Fibroblast of lung (primary cell): ENCODE data around the gene ZBED3.

Experiments used
- CTCF ChIP-seq, 2 donors: IDR thresholded peaks in 1 of 2; conservative IDR thresholded peaks in 1 of 2; 1 replicate in 1 of 2; 2 replicates in 1 of 2; pipeline ENCODE4 v1.5.1; 2011 to 2012; ENCODE audit warnings: low read length in 2 of 2, control low read depth in 1 of 2, inconsistent platforms in 1 of 2, low read depth in 1 of 2, mild to moderate bottlenecking in 1 of 2
- EZH2 ChIP-seq: IDR thresholded peaks from 2 replicates; pipeline ENCODE4 v1.5.1; 2012; ENCODE audit warnings: low read length, control low read depth, mild to moderate bottlenecking; ENCODE audit errors: missing control alignments

DNA sequence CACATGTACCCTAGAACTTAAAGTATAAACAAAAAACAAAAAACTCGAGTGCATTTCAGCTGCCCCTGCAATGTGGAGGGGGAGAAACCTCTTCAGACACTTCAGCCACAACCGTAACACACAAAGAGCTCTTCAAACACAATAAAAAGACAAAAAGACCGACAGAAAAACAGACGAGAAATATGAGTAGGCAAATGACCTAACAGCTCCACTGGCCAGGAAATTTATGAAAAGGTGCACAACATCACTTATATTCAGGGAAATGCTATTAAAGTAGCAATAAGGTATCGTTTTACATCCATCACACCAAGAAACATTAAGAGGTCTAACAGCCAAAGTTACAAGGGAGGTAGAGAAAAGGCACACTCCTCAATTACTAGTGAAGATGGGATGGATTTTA is 6.2 kb downstream of the ZBED3 start:
- no peak for TF ChIP-seq EZH2
- TF ChIP-seq CTCF (conservative IDR thresholded peaks at IDR 0.05 in 1 of 2, IDR thresholded peaks at IDR 0.05 in 1 of 2; ENCODE audit: low read depth in 1 of 2, low read length in 2 of 2) = no peak
